Measurements from ENCODE around the gene CCL17.

DNA sequence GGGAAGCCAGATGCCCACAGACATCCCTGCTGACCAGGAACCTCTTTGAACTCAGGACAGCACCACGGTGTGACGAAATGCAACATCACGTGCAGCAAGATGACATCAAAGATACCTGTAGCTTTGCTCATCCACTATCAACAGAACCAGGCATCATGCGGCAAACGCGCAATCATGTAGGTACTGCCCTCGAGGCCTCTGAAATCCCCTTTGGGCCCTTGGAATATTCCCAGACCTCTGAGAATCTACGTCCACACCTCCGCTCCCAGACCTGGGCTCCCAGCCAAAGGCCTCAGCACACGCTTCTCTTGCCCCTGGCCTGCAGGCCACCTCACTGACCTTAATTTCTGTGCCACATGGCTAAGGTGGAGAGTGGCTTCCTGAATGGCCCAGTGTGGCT lies 25.0 kb upstream of the CCL17 start:
- TF ChIP-seq, protein P1, sequence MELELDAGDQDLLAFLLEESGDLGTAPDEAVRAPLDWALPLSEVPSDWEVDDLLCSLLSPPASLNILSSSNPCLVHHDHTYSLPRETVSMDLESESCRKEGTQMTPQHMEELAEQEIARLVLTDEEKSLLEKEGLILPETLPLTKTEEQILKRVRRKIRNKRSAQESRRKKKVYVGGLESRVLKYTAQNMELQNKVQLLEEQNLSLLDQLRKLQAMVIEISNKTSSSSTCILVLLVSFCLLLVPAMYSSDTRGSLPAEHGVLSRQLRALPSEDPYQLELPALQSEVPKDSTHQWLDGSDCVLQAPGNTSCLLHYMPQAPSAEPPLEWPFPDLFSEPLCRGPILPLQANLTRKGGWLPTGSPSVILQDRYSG (tag; conservative IDR thresholded peaks at IDR 0.05; ENCODE audit: low read depth) = no peak
- TF ChIP-seq POLR2AphosphoS5 (IDR thresholded peaks at IDR 0.05; ENCODE audit: control insufficient read depth, insufficient read depth, low read depth, low read length) = no peak
- TF ChIP-seq LARP7 (IDR thresholded peaks at IDR 0.05) = no peak
- no peak for TF ChIP-seq CREBBP (IDR thresholded peaks at IDR 0.05; ENCODE audit: low read depth, low read length)
- TF ChIP-seq CC2D1A (IDR thresholded peaks at IDR 0.05) = no peak
- no peak for TF ChIP-seq NFYB (IDR thresholded peaks at IDR 0.05; ENCODE audit: extremely low read depth, insufficient read length)
- TF ChIP-seq ZNF707 (CRISPR knock-in tag; conservative IDR thresholded peaks at IDR 0.05) = no peak
- TF ChIP-seq PTRF (tag; IDR thresholded peaks at IDR 0.05) = no peak
- no peak for TF ChIP-seq JUN (IDR thresholded peaks at IDR 0.05; ENCODE audit: borderline replicate concordance, low read depth, low read length)
- no peak for TF ChIP-seq JUN (CRISPR knock-in tag; IDR thresholded peaks at IDR 0.05; ENCODE audit: borderline replicate concordance)
- TF ChIP-seq TAF1 (IDR thresholded peaks at IDR 0.05; ENCODE audit: control insufficient read depth, extremely low read depth, insufficient read depth, low read length, severe bottlenecking) = no peak
- TF ChIP-seq, protein P2, sequence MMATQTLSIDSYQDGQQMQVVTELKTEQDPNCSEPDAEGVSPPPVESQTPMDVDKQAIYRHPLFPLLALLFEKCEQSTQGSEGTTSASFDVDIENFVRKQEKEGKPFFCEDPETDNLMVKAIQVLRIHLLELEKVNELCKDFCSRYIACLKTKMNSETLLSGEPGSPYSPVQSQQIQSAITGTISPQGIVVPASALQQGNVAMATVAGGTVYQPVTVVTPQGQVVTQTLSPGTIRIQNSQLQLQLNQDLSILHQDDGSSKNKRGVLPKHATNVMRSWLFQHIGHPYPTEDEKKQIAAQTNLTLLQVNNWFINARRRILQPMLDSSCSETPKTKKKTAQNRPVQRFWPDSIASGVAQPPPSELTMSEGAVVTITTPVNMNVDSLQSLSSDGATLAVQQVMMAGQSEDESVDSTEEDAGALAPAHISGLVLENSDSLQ (IDR thresholded peaks at IDR 0.05) = no peak
- TF ChIP-seq TCF7L2 (IDR thresholded peaks at IDR 0.05; ENCODE audit: low read depth, low read length) = no peak
- TF ChIP-seq YBX1 (IDR thresholded peaks at IDR 0.05) = no peak
- no peak for TF ChIP-seq NCOA2 (IDR thresholded peaks at IDR 0.05; ENCODE audit: partially characterized antibody in 2 of 2)
